ENCODE data around the gene LRRK2. TPM values are rescaled to one million over a fixed set of nuclear protein-coding genes. Genes with fewer than 3 reads are reported as not detected.

The LRRK2 gene
- total and polyA plus RNA-seq, 2 of the 8 experiments (the other 6 are each of a cell fraction or from before 2014, with no cell fraction given), result 0.06 to 0.13 TPM

DNA sequence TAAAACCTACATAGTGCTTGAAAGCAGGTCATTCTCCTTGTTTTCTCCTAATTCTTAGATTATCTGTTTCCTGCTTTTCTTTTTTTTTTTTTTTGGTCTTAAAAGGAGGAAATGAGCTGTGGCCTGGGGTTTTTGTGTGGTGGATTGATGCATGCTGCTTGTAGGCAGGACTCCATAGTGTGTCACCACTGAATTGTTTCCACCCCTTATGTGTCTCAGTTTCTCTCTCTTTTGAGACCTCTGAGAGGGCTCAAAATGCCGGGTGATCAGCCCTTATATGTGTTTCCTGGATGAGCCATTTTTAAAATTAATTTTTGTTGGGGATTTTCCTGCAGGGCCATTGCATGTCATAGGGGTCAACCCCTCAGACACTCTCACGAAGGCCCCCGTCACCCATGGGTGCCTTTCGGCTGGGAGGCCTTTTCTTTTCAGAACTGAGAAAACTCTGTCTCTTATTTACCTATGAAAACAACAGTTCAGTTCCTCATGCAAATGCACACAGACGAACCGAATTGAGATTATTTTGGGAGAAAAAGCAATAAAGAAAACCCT is 32.0 kb upstream of the LRRK2 start (continued):
- no peak for TF ChIP-seq JUN (IDR thresholded peaks at IDR 0.05; ENCODE audit: low read depth, low read length)
- TF ChIP-seq BRCA1 (IDR thresholded peaks at IDR 0.05; ENCODE audit: low read depth, low read length), result no peak
